ENCODE results near the gene CACNB1.

Gene CACNB1

DNA sequence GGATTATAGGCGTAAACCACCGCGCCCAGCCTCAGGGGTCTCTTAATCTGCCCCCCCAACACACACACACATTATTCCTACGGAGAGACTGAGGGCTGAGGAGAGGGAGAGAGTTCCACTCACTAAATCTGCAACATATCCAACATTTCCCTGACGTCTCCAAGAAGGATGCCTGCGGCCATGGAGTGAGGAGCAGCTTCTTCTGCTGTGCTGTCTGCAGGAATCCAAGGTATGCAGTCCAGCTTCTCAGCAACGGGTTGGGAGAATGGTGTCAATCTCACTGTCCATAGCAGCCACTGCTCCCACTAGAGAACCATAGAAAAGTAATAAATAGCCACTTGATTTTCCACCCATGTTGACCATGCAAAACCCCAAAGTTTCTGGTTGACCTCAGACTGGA, 41.0 kb downstream of the CACNB1 start:
- DNase-seq (ENCODE audit: low spot score), result no peak
- TF ChIP-seq, protein P1, sequence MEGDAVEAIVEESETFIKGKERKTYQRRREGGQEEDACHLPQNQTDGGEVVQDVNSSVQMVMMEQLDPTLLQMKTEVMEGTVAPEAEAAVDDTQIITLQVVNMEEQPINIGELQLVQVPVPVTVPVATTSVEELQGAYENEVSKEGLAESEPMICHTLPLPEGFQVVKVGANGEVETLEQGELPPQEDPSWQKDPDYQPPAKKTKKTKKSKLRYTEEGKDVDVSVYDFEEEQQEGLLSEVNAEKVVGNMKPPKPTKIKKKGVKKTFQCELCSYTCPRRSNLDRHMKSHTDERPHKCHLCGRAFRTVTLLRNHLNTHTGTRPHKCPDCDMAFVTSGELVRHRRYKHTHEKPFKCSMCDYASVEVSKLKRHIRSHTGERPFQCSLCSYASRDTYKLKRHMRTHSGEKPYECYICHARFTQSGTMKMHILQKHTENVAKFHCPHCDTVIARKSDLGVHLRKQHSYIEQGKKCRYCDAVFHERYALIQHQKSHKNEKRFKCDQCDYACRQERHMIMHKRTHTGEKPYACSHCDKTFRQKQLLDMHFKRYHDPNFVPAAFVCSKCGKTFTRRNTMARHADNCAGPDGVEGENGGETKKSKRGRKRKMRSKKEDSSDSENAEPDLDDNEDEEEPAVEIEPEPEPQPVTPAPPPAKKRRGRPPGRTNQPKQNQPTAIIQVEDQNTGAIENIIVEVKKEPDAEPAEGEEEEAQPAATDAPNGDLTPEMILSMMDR (IDR thresholded peaks at IDR 0.05; ENCODE audit: borderline replicate concordance, control extremely low read depth, extremely low read depth, insufficient read depth, missing control alignments), result no peak
- in situ Hi-C loops (cut with MboI; ENCODE audit: low sequenced_read_pairs, unreplicated experiment), result loop anchor here (10.0 kb wide), 1 partner anchor 172 kb away; no protein-coding TSS in a partner anchor

DNA sequence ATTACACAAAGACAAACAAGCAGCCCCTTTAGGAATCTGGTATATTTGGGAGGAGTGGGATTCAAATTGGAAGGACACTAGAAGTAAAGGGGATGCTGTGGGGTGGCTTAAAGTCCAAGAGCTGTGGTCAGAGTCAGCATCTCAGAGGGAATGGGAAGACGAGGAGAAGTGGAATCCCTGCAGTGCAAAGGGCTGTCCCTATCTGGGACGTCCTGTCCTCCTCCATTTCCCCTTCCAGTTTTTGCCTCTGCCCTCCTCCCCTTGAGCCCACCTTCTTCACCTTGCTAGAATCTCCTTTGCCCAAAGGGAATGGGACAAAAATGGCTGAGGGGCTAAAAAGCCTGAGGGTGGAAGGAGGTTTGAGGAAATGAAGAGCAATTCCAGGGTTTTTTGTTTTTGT, 41.8 kb downstream of the CACNB1 start:
- DNase-seq (ENCODE audit: low spot score), result no peak
- in situ Hi-C loops (cut with MboI; ENCODE audit: low sequenced_read_pairs, unreplicated experiment), result loop anchor here (10.0 kb wide), 1 partner anchor 171 kb away; no protein-coding TSS in a partner anchor
- TF ChIP-seq, protein P1 (IDR thresholded peaks at IDR 0.05; ENCODE audit: borderline replicate concordance, control extremely low read depth, extremely low read depth, insufficient read depth, missing control alignments), result no peak

DNA sequence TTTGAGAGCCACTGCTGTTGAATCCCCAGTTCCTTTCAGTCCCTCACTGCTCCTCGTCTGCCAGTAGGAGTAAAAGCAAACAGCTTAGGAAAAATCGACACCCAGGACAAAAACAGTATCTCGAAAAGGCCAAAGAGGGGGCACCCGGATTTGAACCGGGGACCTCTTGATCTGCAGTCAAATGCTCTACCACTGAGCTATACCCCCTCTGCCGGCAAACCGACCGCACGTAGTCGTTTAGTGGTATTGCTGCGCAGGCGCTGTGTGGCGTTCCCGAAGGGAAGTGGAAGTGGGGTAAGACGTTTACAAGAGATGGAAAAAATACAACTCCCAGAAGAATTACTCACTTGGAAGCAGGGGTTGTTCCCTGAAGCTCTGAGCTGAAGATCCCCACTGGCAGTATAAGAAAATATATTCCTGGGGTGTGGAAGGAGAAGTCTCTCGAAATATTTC, 43.8 kb downstream of the CACNB1 start:
- in situ Hi-C loops (cut with MboI; ENCODE audit: low sequenced_read_pairs, unreplicated experiment), result loop anchor here (10.0 kb wide), 1 partner anchor 169 kb away; no protein-coding TSS in a partner anchor
- DNase-seq (ENCODE audit: low spot score), result peak; percentile 76
- TF ChIP-seq, protein P1 (IDR thresholded peaks at IDR 0.05; ENCODE audit: borderline replicate concordance, control extremely low read depth, extremely low read depth, insufficient read depth, missing control alignments), result no peak

DNA sequence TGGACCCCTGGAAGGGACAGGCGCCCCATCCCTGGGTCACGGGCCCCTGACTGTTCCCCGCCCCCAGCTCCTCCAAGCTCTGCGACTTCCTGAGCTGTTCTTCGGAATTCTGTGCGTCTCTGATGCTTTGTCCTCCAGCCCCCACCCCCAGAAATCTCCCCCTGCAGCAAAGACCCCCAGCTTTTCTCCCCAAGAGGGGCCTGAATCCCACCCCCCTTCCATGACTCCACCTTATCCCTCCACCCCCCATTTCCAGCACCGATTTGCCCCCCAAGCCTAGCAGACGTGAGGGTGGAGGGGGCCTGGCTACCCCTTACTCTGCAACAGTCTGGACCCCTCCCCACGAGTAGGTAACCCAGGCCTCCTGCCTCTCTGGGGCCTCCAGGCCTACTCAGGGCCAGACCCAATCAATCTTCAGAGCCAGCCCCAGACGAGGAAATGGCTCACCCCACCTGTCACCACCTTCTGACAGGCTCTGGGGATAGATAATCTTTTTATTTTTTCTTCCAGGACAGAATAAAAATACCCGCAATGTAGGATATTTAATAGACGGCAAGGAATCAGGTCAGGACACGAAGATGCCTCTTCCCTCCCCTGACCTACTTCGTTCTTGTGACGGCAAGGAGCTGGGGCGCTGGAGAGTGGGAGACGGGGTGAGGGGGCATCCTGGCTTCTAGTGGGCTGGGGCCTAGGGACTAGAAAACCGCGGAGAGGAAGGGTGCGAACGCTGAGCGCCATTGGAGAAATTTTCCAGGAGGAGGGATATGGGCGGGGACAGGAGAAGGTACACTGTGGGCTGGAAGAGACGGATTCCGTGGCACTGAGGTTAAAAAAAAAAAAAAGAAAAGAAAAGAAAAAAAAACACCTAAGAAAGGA, 45.3 kb downstream of the CACNB1 start:
- in situ Hi-C loops (cut with MboI; ENCODE audit: low sequenced_read_pairs, unreplicated experiment), result loop anchor here (10.0 kb wide), 1 partner anchor 167 kb away; no protein-coding TSS in a partner anchor
- no peak for DNase-seq (ENCODE audit: low spot score)
- TF ChIP-seq, protein P1 (IDR thresholded peaks at IDR 0.05; ENCODE audit: borderline replicate concordance, control extremely low read depth, extremely low read depth, insufficient read depth, missing control alignments), result no peak

DNA sequence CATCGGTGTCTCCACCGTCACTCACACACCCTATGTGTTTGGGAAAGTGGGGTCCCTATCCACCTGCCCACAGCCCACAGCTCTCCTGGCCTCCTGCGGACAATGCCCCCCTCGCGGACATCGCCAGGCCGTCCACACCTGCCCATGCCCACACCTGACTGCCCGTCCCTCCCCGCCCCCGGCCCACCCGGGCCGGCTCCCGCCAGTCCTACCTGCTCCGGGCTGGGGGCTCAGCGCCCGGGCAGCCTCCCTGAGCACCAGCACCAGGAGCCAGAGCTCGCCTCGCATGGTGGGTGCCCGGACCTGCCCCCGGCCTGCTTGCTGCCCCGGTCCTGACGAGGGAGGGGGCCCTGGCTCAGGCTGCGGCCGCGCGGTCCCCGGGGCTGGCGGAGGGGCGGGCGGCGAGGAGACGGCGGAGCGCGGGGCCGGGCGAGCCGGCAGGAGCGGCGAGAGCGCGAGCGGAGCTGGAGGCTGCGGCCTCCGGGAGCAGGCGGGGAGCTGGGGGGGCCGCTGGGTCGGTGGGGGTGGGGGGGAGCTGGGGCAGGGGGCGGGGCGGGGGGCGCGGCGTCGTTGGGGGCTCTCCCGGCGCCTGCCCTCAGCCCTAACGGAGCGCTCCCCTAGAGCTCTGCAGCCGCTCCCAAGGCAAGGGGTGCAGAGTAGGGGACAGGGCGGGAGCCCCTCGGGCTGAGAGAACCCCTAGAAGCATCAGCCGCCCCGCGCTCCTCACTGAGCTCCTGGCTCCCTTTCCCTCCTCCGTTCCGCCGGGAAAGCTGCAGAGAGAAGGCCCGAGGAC, 46.1 kb downstream of the CACNB1 start, which contains the start of gene PLXDC1:
Gene PLXDC1 (minus strand): TSS at position 488 of the 793 bp plus-strand sequence. CDS start 200 bp downstream, at position 288.
- in situ Hi-C loops (cut with MboI; ENCODE audit: low sequenced_read_pairs, unreplicated experiment), result loop anchor here (10.0 kb wide), 1 partner anchor 167 kb away; no protein-coding TSS in a partner anchor
- TF ChIP-seq, protein P1 (IDR thresholded peaks at IDR 0.05; ENCODE audit: borderline replicate concordance, control extremely low read depth, extremely low read depth, insufficient read depth, missing control alignments), result no peak
- DNase-seq (ENCODE audit: low spot score), result no peak

DNA sequence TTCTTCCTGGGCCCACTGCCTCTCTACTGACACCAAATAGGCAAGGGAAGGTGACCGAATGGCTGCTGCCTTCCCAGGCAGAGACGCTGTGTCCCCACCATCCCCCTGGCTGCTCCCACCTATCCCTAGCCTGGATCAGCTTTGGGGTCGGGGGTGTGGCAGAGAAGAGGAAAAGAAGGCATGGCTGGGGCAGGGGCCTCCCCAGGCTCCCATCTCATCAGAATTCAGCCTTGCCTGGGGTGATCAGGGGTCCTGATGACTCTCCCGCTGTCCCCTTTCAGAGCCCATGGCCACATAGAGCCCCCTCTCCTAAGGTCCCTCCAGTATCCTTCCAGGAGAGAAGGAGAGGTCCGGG, 46.7 kb downstream of the CACNB1 start:
- TF ChIP-seq, protein P1 (IDR thresholded peaks at IDR 0.05; ENCODE audit: borderline replicate concordance, control extremely low read depth, extremely low read depth, insufficient read depth, missing control alignments), result no peak
- in situ Hi-C loops (cut with MboI; ENCODE audit: low sequenced_read_pairs, unreplicated experiment), result loop anchor here (10.0 kb wide), 1 partner anchor 166 kb away; no protein-coding TSS in a partner anchor
- no peak for DNase-seq (ENCODE audit: low spot score)

All from GM13976 (cell line).